Peyer's patch (tissue), 4 donors: ENCODE results near the gene PITX1.

ENCODE experiments used
- POLR2A ChIP-seq, 2 donors: fragments of 450-650 bp; IDR thresholded peaks; one replicate each; pipeline ENCODE4 v1.5.1; 2017; ENCODE audit warnings: antibody characterized with exemption in 2 of 2, mild to moderate bottlenecking in 2 of 2, moderate library complexity in 2 of 2
- TF ChIP-seq, protein P1 (sequence below), 6 experiments: fragments of 450-650 bp in 4 of 6; fragments of 200-600 bp in 2 of 6; sonication (generic) in 1 of 6; IDR thresholded peaks; one replicate each; pipeline ENCODE4 v1.5.1; 2017 to 2019; ENCODE audit warnings: antibody characterized with exemption in 6 of 6, mild to moderate bottlenecking in 3 of 6, moderate library complexity in 1 of 6

- TF ChIP-seq, protein P1, sequence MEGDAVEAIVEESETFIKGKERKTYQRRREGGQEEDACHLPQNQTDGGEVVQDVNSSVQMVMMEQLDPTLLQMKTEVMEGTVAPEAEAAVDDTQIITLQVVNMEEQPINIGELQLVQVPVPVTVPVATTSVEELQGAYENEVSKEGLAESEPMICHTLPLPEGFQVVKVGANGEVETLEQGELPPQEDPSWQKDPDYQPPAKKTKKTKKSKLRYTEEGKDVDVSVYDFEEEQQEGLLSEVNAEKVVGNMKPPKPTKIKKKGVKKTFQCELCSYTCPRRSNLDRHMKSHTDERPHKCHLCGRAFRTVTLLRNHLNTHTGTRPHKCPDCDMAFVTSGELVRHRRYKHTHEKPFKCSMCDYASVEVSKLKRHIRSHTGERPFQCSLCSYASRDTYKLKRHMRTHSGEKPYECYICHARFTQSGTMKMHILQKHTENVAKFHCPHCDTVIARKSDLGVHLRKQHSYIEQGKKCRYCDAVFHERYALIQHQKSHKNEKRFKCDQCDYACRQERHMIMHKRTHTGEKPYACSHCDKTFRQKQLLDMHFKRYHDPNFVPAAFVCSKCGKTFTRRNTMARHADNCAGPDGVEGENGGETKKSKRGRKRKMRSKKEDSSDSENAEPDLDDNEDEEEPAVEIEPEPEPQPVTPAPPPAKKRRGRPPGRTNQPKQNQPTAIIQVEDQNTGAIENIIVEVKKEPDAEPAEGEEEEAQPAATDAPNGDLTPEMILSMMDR (IDR thresholded peaks at IDR 0.05), result no peak
- TF ChIP-seq POLR2A (IDR thresholded peaks at IDR 0.05), result no peak
These were observed 18.1 kb downstream of the PITX1 start for GRCh38 chr5:135015942-135016341.
